Measurements from ENCODE around the gene KCNH4.
A peak's percentile ranks its signal among the peaks of the same experiment; 100 is the strongest.

The KCNH4 gene

GRCh38 chr17:42116705-42117396 lies 64.1 kb downstream of the KCNH4 start:
- peak; percentile 82 for DNase-seq

- no peak for DNase-seq
Observed at GRCh38 chr17:42114118-42114517, 66.8 kb downstream of the KCNH4 start.

DNA sequence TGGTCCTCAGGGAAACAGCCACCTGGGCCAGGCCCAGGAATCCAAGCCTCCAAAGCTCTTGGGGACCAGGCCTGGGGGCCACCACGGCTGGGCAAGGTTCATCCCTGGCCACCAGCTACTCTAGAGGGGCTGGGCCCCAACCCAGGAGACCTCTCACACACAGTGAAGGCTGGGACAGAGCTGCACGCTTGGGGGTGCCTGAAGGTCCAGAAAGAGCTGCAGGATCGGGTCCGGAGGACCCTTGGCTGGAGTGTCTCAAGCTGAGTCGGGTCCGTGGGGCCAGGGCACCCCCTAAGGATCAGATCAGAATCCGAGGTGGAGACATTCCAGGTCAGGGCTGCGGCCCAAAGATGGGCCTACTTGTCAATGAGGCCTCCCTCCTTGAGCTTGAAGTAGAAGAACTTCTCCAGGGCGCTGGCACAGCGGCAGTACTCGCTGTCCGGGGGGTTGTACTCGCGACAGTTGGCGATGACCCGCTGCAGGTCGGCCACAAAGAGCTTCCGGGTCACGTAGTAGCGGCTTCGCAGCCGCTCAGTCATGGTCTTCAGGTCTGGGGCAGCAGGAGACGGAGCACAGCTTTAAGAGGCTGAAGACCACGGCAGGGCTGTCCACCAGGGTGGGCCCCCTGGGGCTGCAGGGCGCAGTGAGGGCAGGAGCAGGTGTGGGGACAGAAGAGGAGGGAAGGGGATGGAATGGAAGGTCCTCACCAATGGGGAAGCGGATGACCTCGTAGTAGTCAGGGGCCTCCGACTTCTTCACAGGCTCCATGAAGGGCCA lies 67.5 kb downstream of the KCNH4 start:
- no peak for DNase-seq

DNA sequence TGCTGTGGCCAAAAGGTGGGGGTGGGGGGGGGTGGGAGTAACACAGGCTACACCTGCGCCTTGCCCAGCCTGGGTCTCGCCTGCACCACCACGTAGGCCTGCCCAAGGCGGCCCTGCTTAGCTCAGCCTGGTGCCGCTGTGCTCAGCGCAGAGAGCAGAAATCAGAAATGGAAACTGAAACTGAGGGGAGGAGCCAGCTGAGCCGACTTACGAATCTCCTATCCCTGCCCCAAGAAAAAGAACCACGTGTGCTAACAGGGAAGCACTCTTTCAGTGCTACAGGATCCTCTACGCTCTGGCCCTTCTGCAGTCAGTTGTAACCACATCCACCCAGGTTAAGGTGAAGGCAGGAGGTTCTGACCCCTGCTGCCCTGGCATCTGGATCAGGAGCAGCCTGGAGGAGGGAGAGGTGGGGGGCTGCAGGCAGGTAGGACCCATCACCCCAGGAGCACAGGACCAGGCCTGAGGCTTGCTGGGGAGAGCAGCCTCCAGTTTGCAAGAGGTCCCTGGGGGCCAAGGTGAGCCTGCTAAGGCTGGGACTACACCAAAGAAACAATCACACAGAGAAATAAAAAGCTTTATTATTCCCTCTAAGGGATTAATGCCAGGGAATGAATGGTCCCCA lies 68.3 kb downstream of the KCNH4 start, which contains the start of gene DHX58:
TSS of gene DHX58 (minus strand) at position 163 of the 625 bp plus-strand sequence. CDS start 822 bp downstream, outside the sequence.
- DNase-seq: peak; percentile 57

GRCh38 chr17:42111871-42112551 lies 68.9 kb downstream of the KCNH4 start:
- no peak for DNase-seq

DNA sequence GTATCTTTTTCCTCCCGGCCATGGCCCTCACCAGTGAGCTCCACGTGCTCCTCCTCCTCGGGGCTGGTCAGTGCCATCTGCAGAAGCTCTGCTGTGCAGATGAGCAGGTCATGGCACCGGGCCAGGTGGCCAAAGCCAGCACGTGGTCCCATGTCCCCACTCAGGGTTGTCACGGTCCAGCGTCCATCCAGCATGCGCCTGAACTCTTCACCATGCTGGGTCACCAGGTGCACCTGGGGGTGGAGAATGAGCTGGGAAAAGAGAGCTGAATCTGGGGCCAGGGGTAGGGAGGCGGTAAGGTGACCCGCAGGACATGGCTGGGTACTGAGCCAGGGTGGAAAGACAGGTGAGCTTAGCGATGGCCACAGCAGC lies 69.7 kb downstream of the KCNH4 start:
- no peak for DNase-seq

GRCh38 chr17:42110301-42111264 lies 70.4 kb downstream of the KCNH4 start:
- no peak for DNase-seq

DNA sequence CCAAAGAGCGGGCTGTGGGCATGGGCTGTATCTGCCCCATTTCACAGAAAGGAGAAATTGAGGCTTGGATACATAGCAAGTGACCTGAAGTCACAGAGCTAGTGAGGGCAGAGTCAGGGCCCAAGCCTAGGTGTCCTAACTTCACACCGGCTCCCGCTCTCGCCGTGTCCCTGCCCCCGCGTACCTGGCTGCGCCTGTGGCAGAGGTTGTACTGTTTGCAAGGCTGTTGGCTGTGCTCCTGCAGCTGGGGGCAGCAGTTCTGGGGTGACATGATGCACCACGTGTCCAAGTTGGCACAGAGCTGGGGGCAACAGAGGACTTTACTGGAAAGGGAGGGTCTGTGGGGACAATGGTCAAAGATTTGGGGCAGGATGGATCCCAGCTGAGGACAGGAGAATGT lies 71.9 kb downstream of the KCNH4 start:
- no peak for DNase-seq

DNA sequence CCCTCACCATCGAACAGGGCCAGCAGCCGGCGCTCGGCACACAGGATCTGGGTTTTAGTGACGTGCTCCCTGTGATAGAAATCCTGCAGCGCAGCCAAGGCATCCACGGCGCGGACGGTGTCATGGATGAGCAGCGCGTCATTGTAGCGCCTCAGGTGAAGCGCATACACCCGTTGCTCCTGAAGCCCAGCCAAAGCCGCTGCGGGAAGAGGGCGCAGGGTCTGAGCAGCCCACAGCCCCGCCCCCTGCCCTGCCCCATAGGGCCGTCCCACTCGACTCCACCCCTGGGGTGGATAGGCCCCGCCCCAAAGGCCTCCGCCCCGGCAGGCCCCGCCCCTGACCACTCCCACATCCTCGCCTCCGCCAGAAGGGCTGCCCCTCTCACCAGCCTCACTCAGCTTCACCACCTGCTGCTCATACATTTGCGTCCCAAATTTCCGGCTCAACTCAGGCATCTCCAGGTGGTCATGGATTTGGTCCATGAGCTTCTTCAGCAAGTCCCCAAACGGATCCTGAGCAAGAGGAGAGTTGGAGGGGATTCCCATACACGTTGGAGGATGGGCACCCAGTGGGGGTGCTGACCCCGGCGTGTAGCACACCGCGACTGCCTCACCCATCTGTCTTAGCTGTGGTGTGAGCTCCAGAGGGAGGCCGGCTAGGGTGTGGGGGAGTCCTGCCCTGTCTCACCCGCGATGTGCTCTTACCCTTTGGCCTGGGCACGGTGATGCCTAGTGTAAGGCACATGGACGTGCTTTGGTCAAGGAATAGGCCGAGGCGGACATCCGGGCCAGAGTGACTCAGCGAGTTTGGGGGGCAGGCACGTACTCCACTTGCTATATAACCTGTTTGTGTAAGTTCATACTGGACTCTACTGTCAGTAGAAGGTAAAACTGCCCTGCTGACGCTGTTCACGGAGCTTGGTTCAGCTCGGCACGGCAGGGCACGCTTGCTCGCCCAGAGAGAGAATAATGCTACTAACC lies 73.1 kb downstream of the KCNH4 start:
- peak; percentile 86 for DNase-seq

DNA sequence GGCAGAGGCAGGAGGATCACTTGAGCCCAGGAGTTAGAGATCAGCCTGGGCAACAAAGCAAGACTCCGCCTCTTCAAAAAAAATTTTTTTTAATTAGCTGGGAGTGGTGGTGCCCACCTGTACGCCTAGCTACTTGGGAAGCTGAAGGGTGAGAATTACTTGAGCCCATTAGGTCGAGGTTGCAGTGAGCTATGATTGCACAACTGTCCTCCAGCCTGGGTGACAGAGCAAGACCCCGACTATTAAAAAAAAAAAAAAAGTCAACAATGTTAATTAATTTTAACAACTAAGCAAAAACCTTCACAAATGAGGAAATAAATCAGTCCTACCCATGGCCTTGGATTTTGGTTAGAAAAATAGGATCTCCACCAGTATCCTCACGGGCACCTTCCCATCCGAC lies 73.8 kb downstream of the KCNH4 start:
- DNase-seq: no peak
